ENCODE results near the gene KCNK4. TPM values are rescaled to one million over a fixed set of nuclear protein-coding genes. Genes with fewer than 3 reads are reported as not detected.
A peak's percentile ranks its signal among the peaks of the same experiment; 100 is the strongest.

The KCNK4 gene
- total RNA-seq, 1 donor from 2014 or later: not detected

- intact Hi-C loops (cut with DNase I): loop anchor here (1.0 kb wide), 2 partner anchors 11 to 46 kb away; partner anchors contain the start of gene ESRRA
- Histone ChIP-seq H3K27me3 (no peaks in the 10 kb centered on the region), H3K4me3 (peak overlapping the region; percentile 75 to 93), H3K36me3 (peaks cover 15 to 30% of the 10 kb centered on the region in 2 donors), H3K4me1 (peaks cover 7 to 10% of the 10 kb centered on the region in 2 donors), H3K27ac (peak overlapping the region; percentile 95 to 99), H3K9me3 (no peaks in the 10 kb centered on the region)
- no peak for TF ChIP-seq CTCF (IDR thresholded peaks at IDR 0.05)
- no peak for DNase-seq (ENCODE audit: low spot score in 2 of 2)
These were observed 25.7 kb downstream of the KCNK4 start for GRCh38 chr11:64316672-64317324.

DNA sequence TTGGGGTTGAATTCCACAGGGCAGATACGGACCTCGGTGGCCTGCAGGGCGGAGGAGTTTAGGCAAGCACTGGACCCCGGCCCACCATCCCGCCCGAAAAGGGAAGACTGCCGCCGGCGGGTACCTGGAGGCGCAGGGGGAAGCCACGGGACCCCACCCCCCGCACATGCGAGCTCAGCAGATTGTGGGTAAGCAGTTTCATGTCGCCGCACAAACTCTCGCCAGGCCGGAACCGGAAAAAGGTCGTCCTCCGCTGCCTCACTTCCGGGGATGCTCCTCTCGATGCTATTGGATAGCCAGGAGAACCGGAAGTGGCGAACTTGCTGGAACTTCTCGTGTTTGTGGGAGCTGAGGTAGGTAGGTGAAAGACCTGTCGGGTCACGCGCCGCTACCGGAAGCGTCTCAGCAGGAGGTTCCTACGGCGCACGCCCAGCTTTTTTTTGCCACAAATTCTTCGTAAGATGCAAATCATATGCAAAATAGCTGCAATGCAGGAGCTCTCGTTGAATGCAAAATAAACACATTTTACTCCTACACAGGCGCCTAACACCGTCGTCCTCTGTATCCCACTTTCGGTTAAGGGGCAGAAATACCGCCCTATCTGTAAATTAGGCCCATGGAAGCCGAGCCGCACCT is 26.3 kb downstream of the KCNK4 start, which contains the start of gene TRMT112:
TSS of gene TRMT112 (minus strand) at position 235 of the 636 bp plus-strand sequence. CDS start at position 202, 33 bp downstream.
- peak within 1 kb of the TSS; percentile 95 to 99 for H3K27ac ChIP-seq
- H3K4me1 ChIP-seq: peaks cover 7 to 10% of the 10 kb centered on the region in 2 donors
- H3K27me3 ChIP-seq: no peaks in the 10 kb centered on the region
- H3K36me3 ChIP-seq: peaks cover 16 to 34% of the 10 kb centered on the region in 2 donors
- peak; percentile 94 to 99 for DNase-seq (ENCODE audit: low spot score in 2 of 2)
- H3K9me3 ChIP-seq: no peaks in the 10 kb centered on the region
- H3K4me3 ChIP-seq: peak within 1 kb of the TSS; percentile 75 to 93
- intact Hi-C loops (cut with DNase I): loop anchor here (1.0 kb wide), 2 partner anchors 12 to 47 kb away; partner anchors contain the start of gene ESRRA
- TF ChIP-seq CTCF (IDR thresholded peaks at IDR 0.05): no peak

DNA sequence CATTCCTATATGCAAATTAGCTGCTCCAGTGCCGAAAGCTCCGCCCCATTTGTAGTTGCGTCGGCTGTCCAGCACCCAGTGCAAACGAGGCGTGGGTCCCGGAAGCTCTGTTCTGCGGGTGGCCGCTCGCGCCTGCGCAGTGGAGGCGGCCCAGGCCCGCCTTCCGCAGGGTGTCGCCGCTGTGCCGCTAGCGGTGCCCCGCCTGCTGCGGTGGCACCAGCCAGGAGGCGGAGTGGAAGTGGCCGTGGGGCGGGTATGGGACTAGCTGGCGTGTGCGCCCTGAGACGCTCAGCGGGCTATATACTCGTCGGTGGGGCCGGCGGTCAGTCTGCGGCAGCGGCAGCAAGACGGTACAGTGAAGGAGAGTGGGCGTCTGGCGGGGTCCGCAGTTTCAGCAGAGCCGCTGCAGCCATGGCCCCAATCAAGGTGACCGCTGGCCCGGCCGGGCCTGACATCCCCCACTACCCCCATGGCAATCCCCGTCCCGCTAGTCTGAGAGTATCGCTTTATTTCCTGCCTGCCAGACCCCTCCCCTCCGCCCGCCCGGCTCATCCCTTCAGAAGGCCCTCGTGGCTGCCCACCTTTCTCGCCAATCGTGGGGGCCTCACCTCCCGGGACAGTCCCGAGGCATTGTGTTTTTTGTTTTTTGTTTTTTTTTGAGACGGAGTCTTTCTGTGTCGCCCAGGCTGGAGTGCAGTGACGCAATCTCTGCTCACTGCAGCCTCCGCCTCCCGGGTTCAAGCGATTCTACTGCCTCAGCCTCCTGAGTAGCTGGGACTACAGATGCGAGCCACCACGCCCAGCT is 27.1 kb downstream of the KCNK4 start, which contains the start of gene PRDX5:
TSS of gene PRDX5 (plus strand) at position 161 of the 805 bp plus-strand sequence. CDS start at position 256, 95 bp downstream.
- intact Hi-C loops (cut with DNase I): loop anchor here (1.0 kb wide), 3 partner anchors 13 to 48 kb away; partner anchors contain the start of gene ESRRA
- TF ChIP-seq CTCF (IDR thresholded peaks at IDR 0.05): peak in 2 of 3 experiments; percentile 36 to 47
- peak; percentile 89 to 98 for DNase-seq (ENCODE audit: low spot score in 2 of 2)

DNA sequence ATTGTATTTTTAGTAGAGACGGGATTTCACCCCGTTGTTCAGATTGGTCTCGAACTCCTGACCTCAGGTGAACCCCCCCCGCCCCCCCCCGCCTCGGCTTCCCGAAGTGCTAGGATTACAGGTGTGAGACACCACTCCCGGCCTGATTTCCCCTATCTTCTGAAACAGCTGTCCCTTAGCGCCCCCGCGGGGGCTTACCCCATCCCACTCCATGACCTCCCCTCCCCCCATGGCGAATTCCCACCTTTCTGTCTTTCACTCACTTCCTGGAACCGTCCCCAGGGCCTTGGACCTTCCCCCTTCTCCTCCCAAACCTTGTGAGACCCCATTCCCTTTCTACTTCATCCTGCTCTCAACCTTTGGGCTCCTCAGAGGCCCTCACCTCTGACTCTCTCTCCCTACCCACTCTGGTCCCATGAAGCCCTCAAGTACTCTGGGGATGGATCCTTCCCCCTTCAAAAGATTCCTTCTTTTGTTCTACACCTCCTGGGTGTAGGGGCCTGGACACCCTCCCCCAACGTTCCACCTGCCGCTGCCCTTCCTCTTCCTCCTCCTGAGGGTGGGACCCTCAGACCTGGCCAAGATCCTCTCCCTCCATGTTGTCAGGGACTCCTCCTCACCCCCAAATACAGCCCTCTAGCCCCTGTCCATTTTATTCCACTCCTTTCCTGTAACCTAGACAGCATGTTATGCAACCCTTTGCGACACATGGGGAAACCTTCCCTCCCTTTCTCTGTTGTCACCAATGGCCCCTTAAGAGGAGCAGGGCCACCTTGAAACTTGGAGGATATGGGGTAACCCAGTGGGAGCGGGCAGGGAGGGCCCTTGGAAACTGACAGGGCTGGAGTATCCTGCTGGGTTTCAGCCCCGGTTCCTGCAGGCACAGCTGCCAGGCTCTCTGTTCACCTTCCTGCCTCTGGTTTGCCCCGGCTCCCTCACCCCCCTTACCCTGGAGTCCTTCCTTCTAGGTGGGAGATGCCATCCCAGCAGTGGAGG is 28.0 kb downstream of the KCNK4 start:
- intact Hi-C loops (cut with DNase I): loop anchor here (1.0 kb wide), 1 partner anchor 36 kb away; no protein-coding TSS in a partner anchor
- no peak for TF ChIP-seq CTCF (IDR thresholded peaks at IDR 0.05)

More for the DNA sequence above, 27.1 kb downstream of the KCNK4 start, which contains the start of gene PRDX5:
- H3K4me1 ChIP-seq: peaks cover 7 to 10% of the 10 kb centered on the region in 2 donors
- H3K36me3 ChIP-seq: peaks cover 19 to 36% of the 10 kb centered on the region in 2 donors
- peak within 1 kb of the TSS; percentile 75 to 93 for H3K4me3 ChIP-seq
- H3K27ac ChIP-seq: peak within 1 kb of the TSS; percentile 95 to 99
- H3K27me3 ChIP-seq: no peaks in the 10 kb centered on the region
- no peaks in the 10 kb centered on the region for H3K9me3 ChIP-seq

More for the DNA sequence above, 28.0 kb downstream of the KCNK4 start:
- peaks cover 7 to 10% of the 10 kb centered on the region in 2 donors for H3K4me1 ChIP-seq
- peak overlapping the region; percentile 95 to 99 for H3K27ac ChIP-seq
- H3K27me3 ChIP-seq: no peaks in the 10 kb centered on the region
- H3K36me3 ChIP-seq: peaks cover 19 to 36% of the 10 kb centered on the region in 2 donors
- H3K4me3 ChIP-seq: peak overlapping the region; percentile 75 to 93
- DNase-seq (ENCODE audit: low spot score in 2 of 2): peak in 1 of 2 donors; percentile 63
- H3K9me3 ChIP-seq: no peaks in the 10 kb centered on the region

All from ascending aorta (tissue), 2 donors.